Right lung (tissue), 5 donors: ENCODE measurements around the gene CLP1. TPM values are rescaled to one million over a fixed set of nuclear protein-coding genes. Genes with fewer than 3 reads are reported as not detected.
"Not testable (repeated sequence)": the region's sequence is repeated elsewhere in the genome, so short reads cannot be mapped to it uniquely, and the experiment has no call there.

Source experiments
- DNase-seq, 2 donors: peaks; one replicate each; pipeline ENCODE4 v3.0.0-alpha.2; 2013
- polyA plus RNA-seq, 5 donors: library from polyadenylated mRNA; unstranded; fragments of 120-200 nt; gene quantifications; one replicate each; pipeline versions ENCODE4 v1.2.1 to v1.2.3, GENCODE V29; 2013; ENCODE audit warnings: inconsistent platforms in 1 of 5, low replicate concordance in 1 of 5; ENCODE audit not compliant: insufficient read length in 5 of 5, insufficient read depth in 1 of 5

Gene CLP1
- polyA plus RNA-seq, 5 donors: 12.1 to 16.0 (median 12.8) TPM

- peak; percentile 85 for DNase-seq
Observed at GRCh38 chr11:57639321-57640067, 18.1 kb upstream of the CLP1 start.

DNA sequence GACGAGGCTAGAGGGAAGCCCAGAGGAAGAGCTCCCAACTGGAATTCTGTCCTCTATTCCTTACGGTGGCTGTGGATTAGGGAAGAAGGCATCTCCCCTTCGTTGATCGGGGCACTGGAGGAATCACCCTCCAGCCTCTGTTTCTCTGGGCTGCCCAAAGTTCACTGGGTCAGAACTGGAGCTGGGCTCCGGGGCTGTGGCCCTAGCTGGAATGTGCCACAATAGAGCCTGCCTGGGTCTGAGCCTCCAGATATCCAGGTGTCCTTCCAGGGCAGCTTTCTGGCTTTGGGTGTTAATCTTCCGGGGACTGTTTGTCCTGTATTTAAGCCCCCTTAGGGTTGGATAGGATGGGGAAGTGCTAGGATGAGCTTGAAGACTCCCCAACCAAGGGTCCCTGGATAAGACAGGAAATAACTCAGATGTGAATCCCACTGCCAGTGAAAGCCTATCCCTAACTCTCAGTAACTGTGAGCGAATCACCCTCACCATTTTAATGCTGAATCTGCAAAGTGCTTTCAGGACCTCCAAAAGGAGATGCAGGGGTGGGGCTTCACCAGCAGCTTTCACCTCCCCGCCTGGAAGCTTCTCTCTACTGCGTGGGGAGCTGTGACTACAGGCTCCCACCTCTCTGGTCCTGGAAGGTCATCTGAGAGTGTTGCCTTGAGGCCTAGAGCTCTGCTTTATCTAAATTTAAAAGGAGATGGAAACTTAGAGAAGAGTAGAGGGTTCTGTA lies 17.3 kb upstream of the CLP1 start:
- no peak for DNase-seq

DNA sequence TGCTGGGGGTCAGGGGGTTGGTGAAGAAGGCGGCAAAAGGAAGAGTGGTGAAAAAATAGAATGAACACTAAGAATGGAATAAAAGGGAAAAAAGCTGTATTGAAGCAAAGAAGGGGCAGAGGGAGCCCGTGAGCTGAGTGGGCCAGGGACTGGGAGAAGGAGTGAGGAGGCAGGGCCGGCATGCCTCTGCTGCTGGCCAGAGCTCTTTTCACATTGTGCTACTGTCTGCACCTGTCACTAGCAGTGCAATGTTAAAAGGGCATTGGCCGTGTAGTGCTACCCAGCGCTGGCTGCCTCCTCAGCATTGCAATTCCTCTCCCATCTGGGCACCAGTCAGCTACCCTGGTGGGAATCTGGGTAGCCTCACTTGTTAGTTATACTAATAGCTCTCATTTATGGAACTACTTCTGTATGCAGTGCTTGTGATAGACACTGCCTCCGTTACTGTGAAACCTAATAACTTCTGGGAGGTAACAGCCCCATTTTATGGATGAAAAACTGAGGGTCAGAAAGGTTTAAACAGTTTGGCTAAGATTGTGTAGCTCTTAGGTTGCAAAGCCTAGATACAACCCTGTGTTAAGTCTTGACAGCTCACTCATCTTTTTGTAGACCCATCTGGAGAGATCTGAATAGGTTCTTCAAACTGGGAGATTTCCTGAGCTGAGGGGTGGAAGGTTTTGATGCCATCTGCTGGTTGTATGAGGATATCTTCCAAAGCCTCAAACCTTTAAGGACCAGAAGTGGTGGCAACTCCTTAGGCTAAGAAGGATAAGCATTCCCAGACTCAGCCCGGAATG lies 16.4 kb upstream of the CLP1 start:
- no peak for DNase-seq

DNA sequence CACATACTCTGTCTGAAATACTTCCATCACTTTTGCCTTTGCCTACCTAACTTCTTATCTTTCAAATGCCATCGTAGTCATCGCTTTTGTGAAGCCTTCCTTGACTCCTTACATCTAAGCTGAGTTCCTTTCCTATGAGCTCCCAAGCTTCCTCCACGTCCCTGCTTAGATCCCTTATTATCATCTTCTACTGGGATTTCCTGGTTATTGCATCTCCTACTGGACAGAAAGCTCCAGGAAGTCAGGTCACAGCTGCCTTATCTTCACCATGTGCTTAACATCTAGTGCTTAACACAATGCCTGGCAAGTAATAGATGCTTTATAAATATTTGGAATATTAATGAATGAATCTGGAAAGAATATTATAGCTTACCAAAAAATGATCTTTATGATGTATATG lies 13.8 kb upstream of the CLP1 start:
- no peak for DNase-seq

GRCh38 chr11:57644748-57645688 lies 12.5 kb upstream of the CLP1 start:
- DNase-seq: no peak

GRCh38 chr11:57645689-57646085 lies 11.9 kb upstream of the CLP1 start:
- DNase-seq: no peak

DNA sequence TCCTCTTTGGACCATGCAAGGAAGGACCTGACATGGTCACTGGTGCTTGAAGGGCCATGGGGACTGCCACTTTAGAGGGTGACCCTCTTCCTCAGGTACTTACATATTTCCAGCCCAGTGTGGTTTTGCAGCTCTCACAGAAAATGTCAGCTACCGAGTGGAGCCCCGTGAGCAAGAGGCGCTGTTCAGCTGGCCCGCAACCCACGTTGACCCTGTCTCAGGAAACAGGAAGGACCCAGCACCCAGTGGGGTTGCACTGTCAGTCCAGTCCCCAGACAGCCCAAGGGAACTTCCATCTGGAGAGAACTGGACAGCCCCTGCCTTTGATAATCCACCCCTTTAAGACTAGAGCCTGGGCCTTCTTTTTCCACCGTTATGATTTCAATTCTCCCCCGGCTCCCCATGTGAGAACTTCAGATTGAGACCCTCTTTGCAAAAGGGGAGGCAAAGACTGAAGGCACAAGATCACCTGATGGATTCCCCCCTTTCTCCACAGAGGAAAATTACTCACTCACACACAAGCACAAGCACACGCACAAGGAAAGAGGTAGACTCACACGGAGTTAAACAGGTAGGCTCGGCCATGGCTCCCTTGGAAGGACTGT lies 11.3 kb upstream of the CLP1 start:
- DNase-seq: no peak

DNA sequence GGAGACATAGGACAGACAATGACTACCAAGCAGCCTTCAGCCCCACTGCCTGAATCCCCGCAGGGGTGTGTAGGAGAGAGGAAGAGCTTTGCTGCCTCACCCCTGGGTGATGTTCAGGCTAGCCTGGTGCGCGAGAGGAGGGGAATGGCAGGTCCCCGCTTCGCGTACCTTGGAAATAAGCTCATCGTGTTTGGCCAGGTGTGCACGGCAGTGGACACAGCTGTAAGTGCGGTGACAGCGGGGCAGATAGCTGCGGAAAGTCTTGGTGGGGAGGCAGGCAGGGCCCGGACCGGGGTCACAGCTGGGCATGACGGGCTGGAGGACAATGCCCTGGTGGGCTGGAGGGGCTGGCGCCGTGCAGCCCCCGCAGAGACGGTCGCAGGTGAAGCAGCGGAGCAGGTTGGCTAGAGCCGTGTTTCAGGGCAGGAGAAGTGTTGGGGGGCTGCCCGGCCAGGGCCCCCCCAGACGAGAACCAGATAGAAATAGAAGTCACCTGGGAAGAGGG lies 10.7 kb upstream of the CLP1 start:
- DNase-seq: no peak

DNA sequence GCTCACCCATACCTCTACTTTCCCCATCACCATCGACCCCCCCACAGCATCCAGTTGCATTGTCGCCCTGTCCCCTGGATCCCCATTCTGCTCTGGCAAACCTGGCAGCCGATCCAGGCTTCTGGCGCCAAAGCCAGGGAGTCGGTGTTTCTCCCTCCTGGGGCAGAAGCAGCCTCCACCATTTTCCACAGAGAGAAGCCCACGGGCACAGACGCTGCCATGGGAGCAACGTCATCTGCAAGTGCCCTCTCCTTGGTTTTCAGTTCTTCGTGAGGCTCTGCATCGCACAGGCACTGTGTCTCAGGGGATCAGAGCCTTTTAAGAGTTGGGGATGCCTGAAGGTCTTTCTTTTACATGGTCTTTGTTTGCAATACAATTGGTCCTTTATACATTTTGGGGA lies 10.2 kb upstream of the CLP1 start:
- no peak for DNase-seq

- DNase-seq: no peak
Observed at GRCh38 chr11:57647960-57648800, 9.4 kb upstream of the CLP1 start.

DNA sequence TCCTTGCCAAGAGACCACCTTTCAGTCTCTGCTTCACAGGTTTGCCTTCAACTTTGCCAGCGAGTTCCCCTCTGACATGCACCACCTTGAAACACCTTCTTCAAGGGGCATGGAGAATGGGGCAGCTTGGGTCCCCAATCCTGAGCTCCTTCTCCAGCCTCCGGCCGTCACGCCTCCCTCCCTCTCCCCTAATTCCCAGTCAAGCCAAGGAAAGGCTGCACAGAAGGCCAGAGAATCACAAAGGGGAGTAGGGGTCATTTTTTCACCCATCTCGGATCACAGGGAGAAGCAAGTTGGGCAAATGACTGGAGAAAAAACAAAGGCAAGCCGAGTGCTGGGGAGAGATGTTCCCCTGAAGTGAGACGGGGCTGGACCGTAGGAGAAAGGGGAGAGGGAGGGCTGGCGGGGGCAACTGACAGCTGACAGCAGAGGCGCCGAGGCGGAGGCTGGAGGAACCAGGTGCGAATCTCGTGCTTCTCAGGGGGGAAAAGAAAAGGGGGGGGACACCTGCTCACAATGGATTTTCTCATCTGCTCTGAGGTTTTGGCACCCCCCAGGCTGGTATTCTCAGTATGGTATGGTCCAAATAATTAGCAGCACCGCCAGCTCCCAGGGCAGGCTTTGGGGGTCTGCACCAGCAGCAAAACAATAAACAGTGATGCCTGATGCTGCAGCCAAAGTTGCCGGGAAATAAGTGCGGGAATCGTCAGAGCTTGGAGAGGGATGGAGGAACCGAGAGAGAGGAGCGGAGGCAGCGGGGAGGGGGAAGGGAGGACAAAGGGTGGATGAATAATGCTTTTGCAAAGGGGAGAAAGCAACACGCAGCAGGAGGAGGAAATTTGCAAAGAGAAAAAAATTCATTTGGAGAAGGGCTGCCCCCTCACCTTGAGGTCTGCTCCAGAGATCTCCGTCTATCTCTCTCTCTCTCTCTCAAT lies 8.5 kb upstream of the CLP1 start:
- DNase-seq: no peak

DNA sequence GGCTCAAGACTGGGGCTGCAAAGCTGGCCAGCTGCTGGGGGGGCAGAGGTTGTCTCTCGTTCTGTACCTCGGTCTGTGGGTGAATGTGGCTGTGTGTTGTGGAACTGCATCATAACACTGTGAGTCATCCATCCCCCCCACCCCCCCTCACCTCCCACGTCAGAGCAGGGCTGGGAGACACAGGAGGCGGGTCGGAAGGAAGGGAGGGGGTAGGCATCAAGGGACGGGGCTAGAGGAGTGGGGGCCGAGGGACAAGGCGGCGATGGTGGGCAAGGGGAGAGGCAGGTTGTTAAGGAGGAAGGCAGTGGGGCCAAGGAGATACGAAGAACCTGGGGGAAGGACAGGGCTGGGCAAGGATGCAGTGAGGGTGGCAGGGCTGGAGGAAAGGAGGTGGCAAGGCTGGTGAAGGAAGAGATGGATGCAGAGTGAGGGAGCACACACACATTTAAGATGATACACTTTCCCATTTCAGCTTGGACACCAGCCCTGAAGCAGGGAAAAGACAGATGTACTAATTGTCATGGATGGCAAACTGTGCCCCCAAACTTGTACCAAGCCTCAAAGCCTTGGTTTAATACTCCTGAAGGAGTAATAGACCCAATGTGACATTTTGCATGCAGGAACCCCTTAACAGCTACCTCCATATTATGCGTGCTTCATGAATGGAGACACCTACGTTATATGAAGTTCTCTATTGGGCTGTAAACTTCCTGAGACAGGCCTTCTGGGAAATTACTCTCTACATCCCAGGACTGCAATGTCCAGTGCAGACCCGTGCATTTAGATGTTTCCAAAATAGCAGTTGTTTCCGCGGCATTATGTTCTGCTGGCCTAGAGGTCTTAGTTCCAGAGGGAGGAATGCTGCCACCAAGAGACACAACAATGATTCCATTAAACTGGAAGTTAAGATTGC lies 7.5 kb upstream of the CLP1 start, which contains the start of gene YPEL4:
Gene YPEL4 (minus strand): TSS at position 87 of the 913 bp plus-strand sequence. CDS start 2,805 bp downstream, outside the sequence.
- DNase-seq: no peak

GRCh38 chr11:57650739-57651090 lies 6.8 kb upstream of the CLP1 start:
- no peak for DNase-seq

DNA sequence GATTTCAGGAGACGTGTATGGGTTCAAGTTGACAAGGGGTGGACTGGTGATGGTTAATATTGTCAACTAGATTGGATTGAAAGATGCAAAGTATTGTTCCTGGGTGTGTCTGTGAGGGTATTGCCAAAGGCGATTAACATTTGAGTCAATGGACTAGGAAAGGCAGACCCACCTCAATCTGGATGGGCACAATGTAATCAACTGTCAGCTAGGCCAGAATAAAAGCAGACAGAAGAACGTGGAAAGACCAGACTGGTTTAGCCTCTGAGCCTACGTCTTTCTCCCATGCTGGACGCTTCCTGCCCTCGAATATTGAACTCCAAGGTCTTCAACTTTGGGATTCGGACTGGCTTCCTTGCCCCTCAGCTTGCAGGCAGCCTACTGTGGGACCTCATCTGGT lies 6.2 kb upstream of the CLP1 start:
- no peak for DNase-seq

- not testable (repeated sequence) for DNase-seq
Observed at GRCh38 chr11:57652230-57652629, 5.3 kb upstream of the CLP1 start.

- no peak for DNase-seq
Observed at GRCh38 chr11:57652662-57653061, 4.9 kb upstream of the CLP1 start.

GRCh38 chr11:57653163-57653562 lies 4.4 kb upstream of the CLP1 start:
- no peak for DNase-seq

DNA sequence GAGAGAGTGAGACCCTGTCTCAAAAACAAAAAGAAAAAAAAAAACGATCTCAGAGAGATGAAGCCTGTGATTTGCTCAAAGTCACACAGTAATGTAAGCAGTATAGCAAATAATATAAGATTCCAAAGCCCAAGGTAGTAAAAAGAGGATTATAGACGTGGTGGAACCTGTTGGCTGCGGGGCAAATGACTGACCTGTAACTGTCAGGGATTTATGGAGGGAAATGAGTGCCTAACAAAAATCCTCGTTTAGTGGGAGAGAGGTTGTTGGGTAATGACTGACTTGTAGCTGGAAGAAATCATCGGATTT lies 723 bp upstream of the CLP1 start:
- no peak for DNase-seq
